Colonic mucosa (tissue), 4 donors: Measurements from ENCODE around the gene PRSS12. TPM values are rescaled to one million over a fixed set of nuclear protein-coding genes. Genes with fewer than 3 reads are reported as not detected.

Experiments used
- DNase-seq: peaks from one replicate; pipeline ENCODE4 v3.0.0-alpha.2; 2020
- H3K27ac ChIP-seq: fragments of 200-600 bp; one replicate; pipeline ENCODE4 v1.8.0; 2021
- H3K27me3 ChIP-seq: fragments of 200-600 bp; one replicate; pipeline ENCODE4 v1.8.0; 2021
- H3K36me3 ChIP-seq: fragments of 200-600 bp; one replicate; pipeline ENCODE4 v1.8.0; 2021
- H3K4me1 ChIP-seq: fragments of 200-600 bp; one replicate; pipeline ENCODE4 v1.8.0; 2021; ENCODE audit warnings: mild to moderate bottlenecking
- H3K4me3 ChIP-seq: fragments of 200-600 bp; one replicate; pipeline ENCODE4 v1.8.0; 2021
- H3K9ac ChIP-seq, 2 donors: one replicate each; pipeline ENCODE4 v1.7.0; 2013; ENCODE audit warnings: control low read depth in 2 of 2, low read depth in 2 of 2, low read length in 2 of 2
- H3K9me3 ChIP-seq: fragments of 200-600 bp; one replicate; pipeline ENCODE4 v1.8.0; 2021
- intact Hi-C: fragments of 100-400 bp; cut with DNase I; formaldehyde crosslinking; loops from one replicate; pipeline ENCODE4 v1.14.1; 2022
- total RNA-seq, 2 donors: library from RNA; stranded (reverse); fragmentation: NEBNext Ultra II Directional in 1 of 2; extraction: Animal tissue kit (Norgen Biotek cat#: 25700) in 1 of 2; gene quantifications; one replicate each; pipeline ENCODE4 v1.2.1, GENCODE V29; 2021
- TF ChIP-seq, protein P1 (sequence below): fragments of 200-600 bp; IDR thresholded peaks from one replicate; pipeline ENCODE4 v1.8.0; 2022; ENCODE audit warnings: antibody characterized with exemption, mild to moderate bottlenecking
- donor health status: healthy.
- donor health status: DM: no; HTN: no; CAD: no.
- donor health status: DM: no; HTN: no; CAD: no.

Gene PRSS12
- total RNA-seq, 2 donors from 2014 or later = 20.1 to 22.4 TPM

DNA sequence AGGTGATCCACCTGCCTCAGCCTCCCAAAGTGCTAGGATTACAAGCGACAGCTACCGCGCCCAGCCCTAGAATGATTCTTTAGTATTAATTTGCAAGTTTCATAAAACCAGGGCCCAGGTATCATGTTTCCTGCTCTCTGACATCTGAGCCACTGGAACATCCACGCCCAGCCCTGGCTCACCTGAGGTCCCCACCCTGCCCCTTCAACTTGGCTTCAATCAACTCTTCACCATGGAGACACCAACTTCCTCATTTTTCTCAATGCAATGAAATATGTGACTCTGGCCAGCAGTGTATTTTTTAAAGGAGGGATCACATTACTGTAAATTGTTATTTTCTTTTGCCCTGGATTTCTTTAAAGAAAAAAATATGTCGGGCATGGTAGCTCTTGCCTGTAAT, 3.9 kb downstream of the PRSS12 start:
- peaks cover 4% of the 10 kb centered on the region for H3K4me1 ChIP-seq
- H3K4me3 ChIP-seq = no peak overlapping the region
- peak overlapping the region; percentile 62 for H3K27ac ChIP-seq
- DNase-seq = peak; percentile 82
- H3K27me3 ChIP-seq = peaks cover 3% of the 10 kb centered on the region
- no peaks in the 10 kb centered on the region for H3K36me3 ChIP-seq
- TF ChIP-seq, protein P1, sequence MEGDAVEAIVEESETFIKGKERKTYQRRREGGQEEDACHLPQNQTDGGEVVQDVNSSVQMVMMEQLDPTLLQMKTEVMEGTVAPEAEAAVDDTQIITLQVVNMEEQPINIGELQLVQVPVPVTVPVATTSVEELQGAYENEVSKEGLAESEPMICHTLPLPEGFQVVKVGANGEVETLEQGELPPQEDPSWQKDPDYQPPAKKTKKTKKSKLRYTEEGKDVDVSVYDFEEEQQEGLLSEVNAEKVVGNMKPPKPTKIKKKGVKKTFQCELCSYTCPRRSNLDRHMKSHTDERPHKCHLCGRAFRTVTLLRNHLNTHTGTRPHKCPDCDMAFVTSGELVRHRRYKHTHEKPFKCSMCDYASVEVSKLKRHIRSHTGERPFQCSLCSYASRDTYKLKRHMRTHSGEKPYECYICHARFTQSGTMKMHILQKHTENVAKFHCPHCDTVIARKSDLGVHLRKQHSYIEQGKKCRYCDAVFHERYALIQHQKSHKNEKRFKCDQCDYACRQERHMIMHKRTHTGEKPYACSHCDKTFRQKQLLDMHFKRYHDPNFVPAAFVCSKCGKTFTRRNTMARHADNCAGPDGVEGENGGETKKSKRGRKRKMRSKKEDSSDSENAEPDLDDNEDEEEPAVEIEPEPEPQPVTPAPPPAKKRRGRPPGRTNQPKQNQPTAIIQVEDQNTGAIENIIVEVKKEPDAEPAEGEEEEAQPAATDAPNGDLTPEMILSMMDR = no peak
- intact Hi-C loops = no loop called here
- no peak overlapping the region for H3K9ac ChIP-seq
- no peaks in the 10 kb centered on the region for H3K9me3 ChIP-seq

GRCh38 chr4:118346495-118346894, 6.3 kb downstream of the PRSS12 start:
- Histone ChIP-seq H3K27ac (peak overlapping the region; percentile 72), H3K4me1 (no peaks in the 10 kb centered on the region), H3K9me3 (no peaks in the 10 kb centered on the region), H3K27me3 (no peaks in the 10 kb centered on the region), H3K4me3 (no peak overlapping the region), H3K9ac (no peak overlapping the region), H3K36me3 (no peaks in the 10 kb centered on the region)
- DNase-seq = no peak
- intact Hi-C loops = no loop called here
- TF ChIP-seq, protein P1 = no peak

GRCh38 chr4:118345813-118346212, 7.0 kb downstream of the PRSS12 start:
- Histone ChIP-seq H3K9ac (no peak overlapping the region), H3K4me1 (no peaks in the 10 kb centered on the region), H3K9me3 (no peaks in the 10 kb centered on the region), H3K27me3 (no peaks in the 10 kb centered on the region), H3K4me3 (no peak overlapping the region), H3K36me3 (no peaks in the 10 kb centered on the region), H3K27ac (peak overlapping the region; percentile 72)
- DNase-seq = no peak
- TF ChIP-seq, protein P1 = no peak
- intact Hi-C loops = no loop called here

DNA sequence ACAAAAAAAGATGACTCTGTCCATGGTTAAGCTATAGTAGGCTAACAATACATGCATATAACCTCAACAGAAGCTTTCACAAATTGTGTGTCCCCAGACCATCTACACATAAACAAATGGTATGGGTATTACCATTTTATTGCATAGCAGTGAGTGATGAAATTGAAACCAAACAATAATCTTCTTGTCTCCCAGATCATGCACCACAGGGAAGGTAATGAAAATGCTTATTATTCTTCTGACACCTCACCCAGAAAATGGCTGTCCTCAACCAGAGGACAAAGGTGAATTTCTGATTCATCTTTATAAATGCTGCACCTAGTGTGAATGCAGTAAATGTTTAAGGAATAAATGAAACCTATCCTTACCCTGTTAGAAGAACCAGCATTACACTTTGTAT, 8.0 kb downstream of the PRSS12 start:
- intact Hi-C loops = no loop called here

DNA sequence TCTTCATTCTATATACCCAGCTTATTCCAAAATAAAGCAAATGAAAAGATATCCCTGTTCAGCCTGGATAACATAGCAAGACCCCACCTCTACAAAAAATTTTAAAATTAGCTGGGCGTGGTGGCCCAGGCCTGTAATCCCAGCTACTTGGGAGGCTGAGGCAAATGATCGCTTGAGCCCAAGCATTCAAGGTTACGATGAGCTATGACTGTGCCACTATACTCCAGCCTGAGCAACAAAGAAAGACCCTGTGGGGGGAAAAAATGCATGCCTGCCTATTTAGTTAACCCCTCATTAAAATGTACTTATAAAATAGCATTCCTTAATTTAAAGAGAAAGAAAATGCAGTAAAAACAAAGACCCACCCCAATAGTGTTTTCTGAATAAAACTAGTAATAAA, 9.3 kb downstream of the PRSS12 start:
- intact Hi-C loops = no loop called here
- no peaks in the 10 kb centered on the region for H3K9me3 ChIP-seq
- no peak overlapping the region for H3K9ac ChIP-seq
- TF ChIP-seq, protein P1 = no peak
- no peak overlapping the region for H3K27ac ChIP-seq
- no peaks in the 10 kb centered on the region for H3K27me3 ChIP-seq
- no peak overlapping the region for H3K4me3 ChIP-seq
- H3K4me1 ChIP-seq = no peaks in the 10 kb centered on the region
- no peak for DNase-seq
- no peaks in the 10 kb centered on the region for H3K36me3 ChIP-seq

More for the DNA sequence above, 8.0 kb downstream of the PRSS12 start:
- Histone ChIP-seq H3K9ac (peak overlapping the region in 1 of 2 donors; percentile 46), H3K4me3 (no peak overlapping the region), H3K36me3 (no peaks in the 10 kb centered on the region), H3K27me3 (no peaks in the 10 kb centered on the region), H3K9me3 (no peaks in the 10 kb centered on the region), H3K4me1 (no peaks in the 10 kb centered on the region), H3K27ac (peak overlapping the region; percentile 72)
- DNase-seq = no peak
- TF ChIP-seq, protein P1 = no peak
